ENCODE measurements around the gene KIAA0930.

DNA sequence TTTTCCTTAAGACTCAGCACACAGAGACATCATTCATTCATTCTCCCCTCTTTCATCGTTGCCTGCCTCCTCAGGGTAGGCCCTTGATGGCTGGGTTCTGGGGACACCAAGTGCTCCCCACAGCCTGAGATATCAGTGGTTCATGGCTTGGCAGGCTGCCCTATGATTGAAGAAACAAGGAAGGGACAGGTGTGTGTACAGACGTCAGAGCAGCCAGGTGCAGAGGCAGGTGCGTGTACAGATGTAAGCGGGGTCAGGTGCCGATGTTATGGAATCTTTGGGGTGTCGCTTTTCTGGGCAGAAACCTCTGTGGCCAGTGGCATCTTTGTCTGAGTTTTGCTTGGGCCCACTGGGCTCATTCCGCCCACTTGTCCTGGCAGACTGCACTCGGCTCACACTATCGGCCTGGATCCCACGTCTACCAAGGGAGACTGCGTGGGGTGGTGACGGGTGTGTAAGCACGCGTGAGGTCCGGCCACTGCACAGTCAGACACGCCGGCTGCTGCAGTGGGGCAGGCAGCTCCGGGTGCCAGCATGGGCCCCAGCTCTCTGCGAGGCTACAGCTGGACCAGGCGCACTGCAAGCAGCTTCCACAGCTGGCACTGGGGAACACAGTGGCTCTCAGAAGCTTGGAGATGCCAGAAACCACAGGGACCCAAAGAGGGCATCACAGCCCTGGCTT, 20.9 kb upstream of the KIAA0930 start:
- TF ChIP-seq, protein P1, sequence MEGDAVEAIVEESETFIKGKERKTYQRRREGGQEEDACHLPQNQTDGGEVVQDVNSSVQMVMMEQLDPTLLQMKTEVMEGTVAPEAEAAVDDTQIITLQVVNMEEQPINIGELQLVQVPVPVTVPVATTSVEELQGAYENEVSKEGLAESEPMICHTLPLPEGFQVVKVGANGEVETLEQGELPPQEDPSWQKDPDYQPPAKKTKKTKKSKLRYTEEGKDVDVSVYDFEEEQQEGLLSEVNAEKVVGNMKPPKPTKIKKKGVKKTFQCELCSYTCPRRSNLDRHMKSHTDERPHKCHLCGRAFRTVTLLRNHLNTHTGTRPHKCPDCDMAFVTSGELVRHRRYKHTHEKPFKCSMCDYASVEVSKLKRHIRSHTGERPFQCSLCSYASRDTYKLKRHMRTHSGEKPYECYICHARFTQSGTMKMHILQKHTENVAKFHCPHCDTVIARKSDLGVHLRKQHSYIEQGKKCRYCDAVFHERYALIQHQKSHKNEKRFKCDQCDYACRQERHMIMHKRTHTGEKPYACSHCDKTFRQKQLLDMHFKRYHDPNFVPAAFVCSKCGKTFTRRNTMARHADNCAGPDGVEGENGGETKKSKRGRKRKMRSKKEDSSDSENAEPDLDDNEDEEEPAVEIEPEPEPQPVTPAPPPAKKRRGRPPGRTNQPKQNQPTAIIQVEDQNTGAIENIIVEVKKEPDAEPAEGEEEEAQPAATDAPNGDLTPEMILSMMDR (IDR thresholded peaks at IDR 0.05 in 8 of 11, conservative IDR thresholded peaks at IDR 0.05 in 3 of 11): no peak
- TF ChIP-seq POLR2A (IDR thresholded peaks at IDR 0.05) (no peak), POLR2AphosphoS5 (IDR thresholded peaks at IDR 0.05) (no peak)

Data from spleen (tissue), 7 donors.